Measurements from ENCODE around the gene PCSK6. TPM values are rescaled to one million over a fixed set of nuclear protein-coding genes. Genes with fewer than 3 reads are reported as not detected.

PCSK6 gene
- polyA plus RNA-seq, 1 donor = 9.8 TPM

DNA sequence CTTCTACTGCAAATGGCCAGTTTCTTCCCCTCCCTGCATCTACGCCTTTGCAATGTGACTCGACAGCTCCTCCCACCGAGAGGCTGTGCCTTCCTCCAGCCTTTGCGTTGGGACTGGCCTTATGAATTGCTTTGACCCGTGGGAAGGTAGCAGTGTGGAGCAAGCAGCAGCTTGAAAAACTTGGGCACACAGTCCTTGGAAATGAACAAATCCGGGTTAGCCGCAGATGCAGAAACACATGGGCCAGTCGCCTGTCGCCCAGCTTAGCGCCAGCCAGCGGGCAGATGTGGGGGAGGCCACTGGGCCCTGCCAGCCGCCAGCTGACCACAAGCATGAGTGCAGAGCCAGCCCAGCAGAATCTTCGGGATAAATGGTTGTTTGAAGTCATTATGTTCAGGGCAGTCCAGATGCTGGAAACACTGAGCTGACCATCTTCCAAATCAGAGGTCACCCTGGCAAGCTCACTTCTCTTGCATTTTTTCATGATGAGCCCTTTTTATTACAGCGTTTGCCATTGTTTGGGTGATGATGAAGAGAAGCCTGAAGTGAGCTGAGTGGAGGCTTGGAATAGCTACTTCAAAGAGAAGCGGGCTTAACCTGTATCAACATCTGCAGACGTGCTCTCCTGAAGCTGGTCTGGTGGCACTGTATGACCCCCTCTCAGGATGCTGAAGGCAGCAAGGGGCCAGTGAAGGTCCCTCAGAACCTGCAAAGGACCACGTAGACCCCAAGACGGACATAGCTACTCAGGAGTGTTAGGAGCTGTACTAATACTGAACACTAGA is 222.0 kb downstream of the PCSK6 start:
- no peak for DNase-seq

DNA sequence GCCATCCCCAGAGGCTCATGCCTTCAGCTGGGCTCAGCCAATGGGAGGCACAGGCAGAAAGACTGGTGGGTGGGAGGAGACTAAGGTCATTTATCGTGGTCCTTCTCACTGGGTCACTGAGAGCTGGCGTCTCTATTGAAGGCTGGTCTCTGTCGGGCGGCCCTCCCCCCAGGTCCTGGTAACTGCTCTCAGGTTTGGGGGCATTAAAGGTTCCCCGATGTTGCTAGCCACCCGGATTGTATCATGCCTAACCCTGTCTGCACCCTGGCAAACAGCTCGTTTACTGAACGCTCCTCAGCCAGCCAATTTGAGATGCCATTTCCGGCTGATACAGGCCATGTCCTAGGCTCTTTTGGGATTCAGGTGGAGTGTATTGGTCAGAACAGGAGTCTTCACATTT is 222.7 kb downstream of the PCSK6 start:
- no peak for DNase-seq

DNA sequence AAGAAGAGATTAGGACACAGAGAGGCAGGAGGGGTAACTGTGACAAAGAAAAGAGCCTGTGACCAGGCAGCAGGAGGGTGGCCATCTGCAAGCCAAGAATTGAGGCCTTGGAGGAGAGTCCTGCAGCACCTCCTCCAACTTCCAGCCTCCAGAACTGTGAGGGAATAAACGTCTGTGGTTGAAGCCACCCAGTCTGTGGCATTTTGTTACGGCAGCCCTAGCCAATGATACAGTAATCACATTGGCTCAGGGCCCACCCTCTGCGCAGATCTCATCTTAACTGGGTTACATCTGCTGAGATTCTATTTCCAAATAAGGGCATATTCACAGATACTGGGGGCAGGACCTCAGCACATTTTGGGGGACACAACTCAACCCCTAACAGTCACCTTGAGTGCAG is 223.5 kb downstream of the PCSK6 start:
- no peak for DNase-seq

DNA sequence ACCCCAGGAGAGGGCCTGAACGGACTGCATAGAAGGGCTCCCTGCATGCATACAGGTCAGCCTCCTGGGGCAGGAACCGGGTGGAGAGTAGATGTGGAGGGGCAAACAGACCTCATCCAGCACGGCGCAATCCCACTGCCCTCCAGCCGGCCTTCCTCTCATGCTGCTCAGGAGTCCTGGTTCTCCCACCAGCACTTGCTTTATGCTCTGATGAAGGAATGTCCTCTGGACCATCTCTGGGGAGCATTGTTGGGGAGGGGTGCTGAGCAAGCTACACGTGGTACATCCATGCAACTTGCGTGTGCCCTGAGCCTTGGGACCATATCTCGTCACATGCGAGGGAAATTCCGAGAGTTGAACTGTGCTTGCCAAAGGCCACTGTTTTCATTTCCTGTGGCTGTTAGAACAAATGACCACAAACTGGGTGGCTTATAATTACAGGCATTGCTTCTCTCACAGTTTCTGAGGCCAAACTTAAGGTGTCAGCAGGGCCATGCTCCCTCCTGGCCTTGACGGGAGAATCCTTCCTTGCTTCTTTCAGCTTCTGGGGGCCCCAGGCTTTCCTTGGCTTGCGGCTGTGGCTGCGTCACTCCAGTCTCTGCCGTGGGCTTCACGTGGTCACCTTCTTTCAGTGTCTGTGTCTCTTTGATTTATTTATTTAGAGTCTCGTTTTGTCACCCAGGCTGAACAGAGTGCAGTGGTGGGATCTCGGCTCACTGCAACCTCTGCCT is 224.4 kb downstream of the PCSK6 start:
- no peak for DNase-seq

DNA sequence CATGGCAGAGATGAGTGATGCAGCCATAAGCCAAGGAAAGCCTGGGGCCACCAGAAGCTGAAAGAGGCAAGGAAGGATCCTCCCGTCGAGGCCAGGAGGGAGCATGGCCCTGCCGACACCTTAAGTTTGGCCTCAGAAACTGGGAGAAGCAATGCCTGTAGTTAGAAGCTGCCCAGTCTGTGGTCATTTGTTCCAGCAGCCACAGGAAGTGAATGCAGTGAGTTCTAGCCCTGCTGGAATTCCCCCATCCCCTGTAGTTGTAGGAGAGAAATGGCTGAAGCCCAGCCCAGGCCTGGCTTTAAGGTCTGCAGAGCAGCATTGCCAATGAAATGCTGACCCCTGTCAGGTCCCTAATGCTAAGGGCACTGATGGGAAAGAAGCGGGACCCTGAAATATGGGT is 225.5 kb downstream of the PCSK6 start:
- DNase-seq = no peak

DNA sequence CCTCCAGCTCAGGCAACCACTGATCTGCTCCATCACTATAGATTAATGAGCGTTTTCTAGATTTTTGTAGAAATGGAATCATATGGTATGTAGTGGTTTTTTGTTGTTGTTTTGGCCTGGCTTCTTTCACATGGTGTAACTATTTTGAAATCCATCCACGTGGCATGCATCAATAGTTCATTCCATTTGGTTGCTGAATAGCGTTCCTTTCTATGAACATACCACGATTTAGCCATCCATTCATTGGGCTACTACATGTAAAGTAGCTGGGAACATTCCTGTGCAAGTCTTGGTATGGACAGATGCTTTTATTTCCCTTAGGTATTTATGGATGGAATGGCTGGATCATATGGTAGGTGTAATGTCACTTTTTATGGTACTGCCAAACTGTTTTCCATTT is 227.0 kb downstream of the PCSK6 start:
- DNase-seq = no peak

DNA sequence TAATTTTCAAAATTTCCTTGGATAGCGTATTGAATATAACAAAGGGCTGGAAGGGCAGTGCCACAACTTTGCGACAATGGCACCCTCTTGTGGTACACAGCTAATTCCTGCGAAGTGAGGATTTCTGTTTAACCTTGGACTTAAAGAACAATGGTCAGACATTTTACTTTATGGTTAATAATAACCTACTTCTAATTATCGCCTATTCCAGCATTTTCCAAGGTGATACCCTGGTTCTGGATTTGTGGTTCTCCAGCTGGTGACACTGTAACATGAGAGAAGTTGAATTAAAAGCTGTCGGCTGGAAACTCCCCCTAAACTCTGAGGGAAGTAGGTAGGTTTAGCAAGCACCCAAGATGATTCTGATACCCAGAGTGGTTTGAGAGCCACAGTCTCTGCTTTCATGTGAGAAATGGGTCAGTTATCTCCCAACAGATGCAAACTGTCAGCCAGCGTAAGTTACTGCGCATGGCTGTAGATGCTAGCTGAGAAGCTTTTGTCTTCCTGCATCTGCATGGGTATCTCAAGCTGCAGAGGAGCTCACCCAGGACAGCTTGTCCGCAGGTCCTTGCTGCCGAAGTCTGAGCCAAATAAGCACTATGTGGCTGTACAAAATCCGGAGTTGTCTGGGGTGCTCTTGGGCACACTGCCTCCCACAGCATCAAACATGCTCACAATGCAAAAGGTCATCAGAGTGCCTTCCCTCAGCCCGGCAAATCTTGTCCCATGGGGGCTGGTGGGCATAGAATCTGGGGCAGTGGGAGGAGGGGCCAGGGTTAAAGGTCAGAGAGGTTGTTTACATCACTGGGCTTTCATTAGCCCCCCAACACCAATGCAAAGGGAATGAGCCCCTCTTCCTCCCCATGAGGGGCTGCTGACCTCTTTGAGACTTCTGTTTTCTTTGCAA is 231.0 kb downstream of the PCSK6 start:
- DNase-seq = peak; percentile 75

DNA sequence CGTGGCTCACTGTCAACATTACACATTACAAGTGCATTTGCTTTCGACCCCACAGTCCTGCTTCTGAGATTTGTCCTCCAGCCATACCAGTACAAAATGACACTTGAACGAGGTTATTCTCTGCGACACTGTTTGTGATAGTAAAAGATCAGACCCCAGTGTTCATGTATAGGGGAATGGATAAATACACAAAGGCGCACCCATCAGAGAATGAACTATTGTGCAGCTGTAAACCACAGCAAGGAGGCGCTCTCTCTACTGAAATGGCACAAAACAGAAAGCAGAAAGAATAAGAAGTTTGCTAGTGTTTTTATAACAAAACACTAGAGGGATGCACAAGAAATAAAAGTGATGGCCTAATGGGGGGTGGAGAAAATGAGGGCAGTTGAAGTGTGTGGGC is 232.8 kb downstream of the PCSK6 start:
- DNase-seq = no peak

DNA sequence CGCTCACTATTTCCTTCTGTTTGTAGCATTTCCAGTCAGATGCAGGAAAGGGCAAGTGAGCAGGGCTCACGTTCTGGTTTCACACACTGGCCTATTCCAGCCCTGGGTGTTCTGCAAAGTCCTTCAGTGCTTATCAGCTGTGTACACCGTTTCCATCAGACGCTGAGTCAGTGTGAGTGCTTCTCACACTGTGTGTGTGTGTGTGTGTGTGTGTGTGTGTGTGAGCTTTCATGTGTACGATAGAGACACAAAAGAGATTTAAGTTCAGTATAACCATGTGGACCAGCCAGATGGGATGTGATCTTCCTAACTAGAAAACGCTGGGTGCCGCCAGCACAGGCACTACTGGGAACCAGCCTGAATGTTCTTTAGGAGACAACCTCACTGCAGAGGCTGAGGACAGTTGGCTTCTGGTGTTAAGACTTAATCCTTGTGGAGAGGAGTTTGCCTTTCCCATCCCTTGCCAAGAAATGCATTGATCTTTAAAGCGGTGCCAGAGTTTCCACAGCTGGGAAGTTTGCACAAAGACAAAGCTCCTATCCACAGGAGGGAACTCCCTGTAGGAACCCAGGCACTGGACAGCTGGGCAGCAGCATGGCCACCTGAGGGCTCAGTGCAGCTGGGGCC is 233.8 kb downstream of the PCSK6 start:
- no peak for DNase-seq

DNA sequence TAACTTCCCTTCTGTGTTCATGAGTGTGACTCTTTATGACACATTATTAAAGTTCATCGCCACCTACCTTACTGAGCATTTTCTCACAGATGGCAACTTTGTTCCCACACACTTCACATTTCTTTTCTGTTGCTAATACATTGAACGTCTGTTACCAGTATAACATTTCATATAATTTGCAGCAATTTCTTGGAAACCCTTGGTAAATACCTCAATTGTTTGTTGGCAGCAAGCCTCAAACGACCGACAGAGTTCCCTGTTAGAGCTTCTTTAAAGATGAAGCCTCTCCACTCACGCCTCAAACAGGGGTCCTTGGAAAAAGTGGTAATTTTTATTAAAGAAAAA is 234.5 kb downstream of the PCSK6 start:
- DNase-seq = no peak

DNA sequence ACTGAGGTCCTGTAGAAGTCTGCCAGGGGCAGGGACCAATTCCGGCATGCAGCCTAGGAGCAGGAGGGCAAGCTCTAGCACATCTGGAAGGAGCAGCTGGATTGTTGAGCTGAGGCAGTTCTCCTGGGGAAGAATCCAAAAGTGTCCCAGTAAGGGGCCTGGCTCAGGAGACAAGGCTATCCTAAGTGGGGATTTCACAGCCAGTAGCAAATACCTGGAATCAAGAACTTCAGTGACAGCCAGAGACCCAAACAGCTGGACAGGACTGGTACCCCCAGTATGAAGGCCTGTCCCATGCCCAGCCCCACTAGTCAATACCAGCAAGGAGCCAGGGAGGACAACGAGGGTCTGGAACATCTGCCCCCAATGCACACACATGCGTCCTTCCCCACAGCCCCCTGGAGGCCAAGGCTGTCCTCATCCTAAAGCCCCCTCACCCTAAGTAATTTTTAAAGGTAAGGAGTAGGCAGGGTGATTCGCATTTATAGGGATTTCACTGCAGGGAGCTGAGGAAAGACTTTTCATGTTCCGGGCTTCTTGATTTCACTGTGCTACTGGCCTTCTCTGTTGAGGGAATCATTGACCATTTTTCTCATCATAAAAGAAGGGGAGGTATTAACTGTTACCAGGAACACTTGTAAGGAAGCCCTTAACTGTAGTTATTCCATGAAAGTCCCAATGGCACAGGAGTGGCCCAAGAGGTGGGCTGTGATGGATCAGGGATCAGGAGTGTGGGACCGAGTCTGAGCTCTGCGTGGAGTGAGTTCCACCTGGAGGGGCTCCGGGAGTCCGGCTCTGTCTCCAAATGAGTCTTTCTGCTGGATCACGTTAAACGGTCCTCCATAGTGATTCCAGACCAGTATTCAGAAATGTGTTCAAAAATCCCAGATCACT is 235.1 kb downstream of the PCSK6 start:
- DNase-seq = no peak

Other genes with a start within 250 kb of the PCSK6 start
- 35.7 TPM for gene CHSY1, start 237.7 kb downstream of the PCSK6 start, polyA plus RNA-seq (ENCODE audit: insufficient read length)
- 36.5 TPM for gene SELENOS, start 212.2 kb downstream of the PCSK6 start, polyA plus RNA-seq (ENCODE audit: insufficient read length)
- gene SNRPA1, start 194.5 kb downstream of the PCSK6 start, polyA plus RNA-seq (ENCODE audit: insufficient read length) = 34.1 TPM
- 35.4 TPM for gene TM2D3, start 162.7 kb upstream of the PCSK6 start, polyA plus RNA-seq (ENCODE audit: insufficient read length)
- gene TARS3, start 234.8 kb upstream of the PCSK6 start, polyA plus RNA-seq (ENCODE audit: insufficient read length) = 19.9 TPM

Measured in hindlimb muscle (tissue), 1 donor.